HG03354 (cell line): ENCODE results near the gene INTS11.

Experiments
- ATAC-seq: cut with Tn5 transposase; IDR thresholded peaks from one replicate; pipeline ENCODE4 v1.9.1; 2021; ENCODE audit warnings: mild to moderate bottlenecking; ENCODE audit not compliant: unreplicated experiment, poor library complexity, severe bottlenecking

Gene INTS11

GRCh38 chr1:1305300-1306069 is 19.0 kb downstream of the INTS11 start:
- ATAC-seq, result peak; percentile 26

GRCh38 chr1:1304331-1305299 is 19.8 kb downstream of the INTS11 start:
- no peak for ATAC-seq

GRCh38 chr1:1303736-1304135 is 20.7 kb downstream of the INTS11 start:
- ATAC-seq, result no peak

- ATAC-seq, result no peak
Observed at GRCh38 chr1:1302951-1303509, 21.4 kb downstream of the INTS11 start.

GRCh38 chr1:1302006-1302430 is 22.4 kb downstream of the INTS11 start:
- ATAC-seq, result no peak

GRCh38 chr1:1300352-1300739 is 24.1 kb downstream of the INTS11 start:
- no peak for ATAC-seq

GRCh38 chr1:1299686-1300351 is 24.6 kb downstream of the INTS11 start:
- no peak for ATAC-seq

- no peak for ATAC-seq
Observed at GRCh38 chr1:1298861-1299685, 25.4 kb downstream of the INTS11 start.

GRCh38 chr1:1297802-1298424 is 26.5 kb downstream of the INTS11 start:
- no peak for ATAC-seq

- ATAC-seq, result no peak
Observed at GRCh38 chr1:1296070-1297061, 28.1 kb downstream of the INTS11 start.

- no peak for ATAC-seq
Observed at GRCh38 chr1:1295154-1295923, 29.1 kb downstream of the INTS11 start.

GRCh38 chr1:1294250-1294890 is 30.1 kb downstream of the INTS11 start:
- no peak for ATAC-seq

GRCh38 chr1:1293263-1294249 is 30.9 kb downstream of the INTS11 start:
- ATAC-seq, result no peak

- no peak for ATAC-seq
Observed at GRCh38 chr1:1292851-1293250, 31.6 kb downstream of the INTS11 start.

- no peak for ATAC-seq
Observed at GRCh38 chr1:1292442-1292779, 32.0 kb downstream of the INTS11 start.
